Small intestine (tissue), 7 donors: ENCODE measurements around the gene NET1. TPM values are rescaled to one million over a fixed set of nuclear protein-coding genes. Genes with fewer than 3 reads are reported as not detected.
A peak's percentile ranks its signal among the peaks of the same experiment; 100 is the strongest.

Experiments
- DNase-seq, 2 donors: peaks; one replicate each; pipeline versions ENCODE4 v3.0.0 to v3.0.0-alpha.2; 2013
- FAIRE-seq: peaks from 2 replicates; lab custom pipeline; 2012; peaks lifted over from hg19 to GRCh38; lab: Jason Lieb, UNC
- H3K27ac ChIP-seq, 3 donors: one replicate each; pipeline ENCODE4 v1.5.1; 2013; ENCODE audit warnings: low read length in 2 of 3, mild to moderate bottlenecking in 2 of 3, control low read depth in 1 of 3, inconsistent platforms in 1 of 3, low read depth in 1 of 3, moderate library complexity in 1 of 3
- H3K27me3 ChIP-seq, 3 donors: one replicate each; pipeline ENCODE4 v1.6.1; 2013; ENCODE audit warnings: low read length in 3 of 3, inconsistent platforms in 1 of 3; ENCODE audit not compliant: control insufficient read depth in 3 of 3, insufficient read depth in 3 of 3
- H3K36me3 ChIP-seq, 3 donors: one replicate each; pipeline ENCODE4 v1.6.1; 2013; ENCODE audit warnings: low read length in 3 of 3, inconsistent platforms in 1 of 3, low read depth in 1 of 3, mild to moderate bottlenecking in 1 of 3, moderate library complexity in 1 of 3; ENCODE audit not compliant: control insufficient read depth in 3 of 3, insufficient read depth in 2 of 3
- H3K4me1 ChIP-seq, 3 donors: one replicate each; pipeline ENCODE4 v1.6.1; 2013; ENCODE audit warnings: low read length in 2 of 3, inconsistent platforms in 1 of 3, low read depth in 1 of 3, mild to moderate bottlenecking in 1 of 3, moderate library complexity in 1 of 3; ENCODE audit not compliant: control insufficient read depth in 3 of 3, insufficient read depth in 2 of 3
- H3K4me3 ChIP-seq, 3 donors: one replicate each; pipeline ENCODE4 v1.5.1; 2013; ENCODE audit warnings: low read length in 3 of 3, control low read depth in 1 of 3, inconsistent platforms in 1 of 3, low read depth in 1 of 3, mild to moderate bottlenecking in 1 of 3, moderate library complexity in 1 of 3
- H3K9me3 ChIP-seq, 2 donors: one replicate each; pipeline ENCODE4 v1.6.1; 2013; ENCODE audit warnings: low read depth in 1 of 2, low read length in 1 of 2; ENCODE audit not compliant: control insufficient read depth in 2 of 2, insufficient read depth in 1 of 2
- WGBS, 3 donors: extraction: QIAGEN DNeasy Blood & Tissue Kit; methylation state at CpG; one replicate each; pipeline ENCODE4 v1.1.7; 2013; 5-methylcytosine and 5-hydroxymethylcytosine counted together
- polyA plus RNA-seq, 4 donors: library from polyadenylated mRNA; stranded (reverse) in 3 of 4; unstranded in 1 of 4; fragments of 200-250 nt in 3 of 4; fragments of 120-200 nt in 1 of 4; gene quantifications; one replicate each; pipeline versions ENCODE4 v1.2.1 to v1.2.3, GENCODE V29; 2013
- donor health status: healthy with polysubstance abuse.
- donor health status: control.
- donor health status: control.
- donor health status: Bipolar disorder and iron deficiency.
- donor health status: healthy.

The NET1 gene
- polyA plus RNA-seq, 4 donors = 58.0 to 187 (median 140) TPM

- Histone ChIP-seq H3K27me3 (no peaks in the 10 kb centered on the region), H3K9me3 (no peaks in the 10 kb centered on the region), H3K4me3 (no peak overlapping the region), H3K4me1 (peaks cover 0 to 5% (median 0%) of the 10 kb centered on the region in 3 donors), H3K36me3 (peaks cover 10 to 27% (median 10%) of the 10 kb centered on the region in 3 donors), H3K27ac (no peak overlapping the region)
- DNase-seq (no peak), FAIRE-seq (no peak)
- WGBS, 3 donors = 82 to 94% (median 91%) methylated on average over 8 of the region's 8 CpGs
Measured at GRCh38 chr10:5458949-5459747, 46.8 kb downstream of the NET1 start.

- H3K36me3 ChIP-seq = peaks cover 7 to 24% (median 8%) of the 10 kb centered on the region in 3 donors
- no peak overlapping the region for H3K4me3 ChIP-seq
- DNase-seq (no peak), FAIRE-seq (no peak)
- no peak overlapping the region for H3K27ac ChIP-seq
- peaks cover 0 to 6% (median 0%) of the 10 kb centered on the region in 3 donors for H3K4me1 ChIP-seq
- 86 to 90% (median 88%) methylated on average over 14 of the region's 14 CpGs for WGBS, 3 donors
- H3K27me3 ChIP-seq = no peaks in the 10 kb centered on the region
- H3K9me3 ChIP-seq = no peaks in the 10 kb centered on the region
Measured at GRCh38 chr10:5460468-5461202, 48.3 kb downstream of the NET1 start.

- H3K27me3 ChIP-seq = no peaks in the 10 kb centered on the region
- WGBS, 3 donors = 82 to 89% (median 85%) methylated on average over 4 of the region's 4 CpGs
- no peak overlapping the region for H3K4me3 ChIP-seq
- H3K9me3 ChIP-seq = no peaks in the 10 kb centered on the region
- no peak overlapping the region for H3K27ac ChIP-seq
- FAIRE-seq = no peak
- H3K4me1 ChIP-seq = peaks cover 0 to 12% (median 0%) of the 10 kb centered on the region in 3 donors
- H3K36me3 ChIP-seq = peaks cover 7 to 20% (median 8%) of the 10 kb centered on the region in 3 donors
- DNase-seq = no peak
Measured at GRCh38 chr10:5461203-5461588, 48.8 kb downstream of the NET1 start.

GRCh38 chr10:5461914-5462840, 49.8 kb downstream of the NET1 start:
- no peak for FAIRE-seq
- Histone ChIP-seq H3K9me3 (no peaks in the 10 kb centered on the region), H3K36me3 (peaks cover 3 to 13% (median 4%) of the 10 kb centered on the region in 3 donors), H3K27ac (no peak overlapping the region), H3K4me1 (peaks cover 0 to 22% (median 2%) of the 10 kb centered on the region in 3 donors), H3K27me3 (no peaks in the 10 kb centered on the region), H3K4me3 (no peak overlapping the region)
- 71 to 81% (median 79%) methylated on average over 17 of the region's 17 CpGs for WGBS, 3 donors
- no peak for DNase-seq

- FAIRE-seq (no peak), DNase-seq (no peak)
- Histone ChIP-seq H3K4me3 (no peak overlapping the region), H3K9me3 (no peaks in the 10 kb centered on the region), H3K4me1 (peaks cover 0 to 28% (median 2%) of the 10 kb centered on the region in 3 donors), H3K36me3 (peaks cover 3 to 13% (median 4%) of the 10 kb centered on the region in 3 donors), H3K27ac (no peak overlapping the region), H3K27me3 (no peaks in the 10 kb centered on the region)
- 82 to 95% (median 94%) methylated on average over 6 to 7 of the region's 7 CpGs for WGBS, 3 donors
Measured at GRCh38 chr10:5462841-5463293, 50.5 kb downstream of the NET1 start.

- DNase-seq = no peak
- Histone ChIP-seq H3K9me3 (peaks cover 0 to 7% of the 10 kb centered on the region in 2 donors), H3K4me3 (no peak overlapping the region), H3K4me1 (peaks cover 0 to 35% (median 2%) of the 10 kb centered on the region in 3 donors), H3K27me3 (no peaks in the 10 kb centered on the region), H3K36me3 (peaks cover 0 to 11% (median 0%) of the 10 kb centered on the region in 3 donors), H3K27ac (no peak overlapping the region)
- FAIRE-seq = no peak
- 63 to 85% (median 70%) methylated on average over 5 of the region's 5 CpGs for WGBS, 3 donors
Measured at GRCh38 chr10:5464546-5464945, 52.2 kb downstream of the NET1 start.

- Histone ChIP-seq H3K9me3 (peaks cover 0 to 7% of the 10 kb centered on the region in 2 donors), H3K4me1 (peaks cover 0 to 35% (median 2%) of the 10 kb centered on the region in 3 donors), H3K27ac (peak overlapping the region; percentile 12 to 84 (median 55)), H3K4me3 (no peak overlapping the region), H3K27me3 (no peaks in the 10 kb centered on the region), H3K36me3 (no peaks in the 10 kb centered on the region)
- WGBS, 3 donors = 28 to 64% (median 53%) methylated on average over 11 to 12 of the region's 12 CpGs
- DNase-seq (no peak), FAIRE-seq (no peak)
Measured at GRCh38 chr10:5465976-5466450, 53.7 kb downstream of the NET1 start.
